ENCODE measurements around the gene MARK1.
A peak's percentile ranks its signal among the peaks of the same experiment; 100 is the strongest.

MARK1 gene

DNA sequence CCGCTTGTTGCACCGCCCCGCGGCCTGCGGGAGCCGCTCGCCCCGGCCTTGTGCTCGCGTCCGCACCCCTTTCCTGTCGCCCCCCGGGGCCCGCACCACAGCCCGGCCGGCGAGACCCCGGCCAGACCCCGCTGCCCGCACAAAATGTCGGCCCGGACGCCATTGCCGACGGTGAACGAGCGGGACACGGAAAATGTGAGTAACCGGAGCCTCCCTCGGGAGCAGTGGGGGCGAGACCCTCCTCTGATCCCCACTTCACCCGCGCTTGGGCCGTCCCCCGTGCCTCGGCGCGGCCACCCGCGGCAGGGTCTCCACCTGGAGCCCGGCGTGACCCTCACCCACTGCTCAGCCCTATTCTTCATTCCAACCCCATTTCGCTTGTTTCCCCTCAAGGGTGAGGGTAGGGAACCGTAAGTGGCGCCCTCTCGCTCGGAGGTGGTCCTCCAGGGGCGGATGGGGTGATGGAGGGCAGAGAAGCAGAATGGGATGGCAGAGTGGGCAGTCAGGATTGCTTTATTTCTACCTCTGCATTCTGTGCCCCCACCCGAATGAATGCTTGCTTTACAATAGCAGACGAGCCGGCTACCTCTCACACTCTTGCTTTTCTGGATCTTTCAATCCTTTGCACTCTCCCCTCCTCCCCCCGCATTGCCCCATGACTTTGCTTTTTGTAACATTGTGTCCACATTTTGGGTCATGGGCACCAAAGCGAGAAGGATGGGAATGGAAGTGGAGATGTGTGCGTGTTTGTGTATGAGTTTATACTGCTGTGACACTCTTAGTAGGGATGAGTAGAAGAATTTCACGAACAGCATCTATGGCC is 954 bp downstream of the MARK1 start:
- no peaks in the 10 kb centered on the region for H3K79me2 ChIP-seq (ENCODE audit: low read length)
- H3K36me3 ChIP-seq (replicated peaks; ENCODE audit: insufficient read depth, low read length) = no peaks in the 10 kb centered on the region
- DNase-seq = no peak
- no peaks in the 10 kb centered on the region for H3K9me3 ChIP-seq (replicated peaks; ENCODE audit: insufficient read depth, low read length)
- no peak overlapping the region for H3K27ac ChIP-seq (ENCODE audit: low read length)
- peaks cover 5% of the 10 kb centered on the region; the same call in 1 of the 2 replicates for H3K4me1 ChIP-seq (ENCODE audit: low read length)
- peak overlapping the region; percentile 98 for H2AFZ ChIP-seq (ENCODE audit: low read length)
- H3K4me3 ChIP-seq (ENCODE audit: low read length) = peak overlapping the region; percentile 88
- H3F3A ChIP-seq (ENCODE audit: insufficient read depth, low read length) = no peaks in the 10 kb centered on the region
- peak overlapping the region; percentile 64 for H3K9ac ChIP-seq (ENCODE audit: low read length)
- H3K27me3 ChIP-seq (replicated peaks; ENCODE audit: insufficient read depth, low read length) = 0 out of 2 replicates have a peak, but pooled peaks cover 3% of the 10 kb centered on the region
- no peaks in the 10 kb centered on the region for H3K9me2 ChIP-seq (replicated peaks; ENCODE audit: insufficient read depth, low read length)
- TF ChIP-seq EZH2 (optimal IDR thresholded peaks at IDR 0.05; ENCODE audit: low read depth, low read length) = no peak
- TF ChIP-seq EZH2phosphoT487 (IDR thresholded peaks at IDR 0.05; ENCODE audit: low read length) = no peak
- TF ChIP-seq, protein P1, sequence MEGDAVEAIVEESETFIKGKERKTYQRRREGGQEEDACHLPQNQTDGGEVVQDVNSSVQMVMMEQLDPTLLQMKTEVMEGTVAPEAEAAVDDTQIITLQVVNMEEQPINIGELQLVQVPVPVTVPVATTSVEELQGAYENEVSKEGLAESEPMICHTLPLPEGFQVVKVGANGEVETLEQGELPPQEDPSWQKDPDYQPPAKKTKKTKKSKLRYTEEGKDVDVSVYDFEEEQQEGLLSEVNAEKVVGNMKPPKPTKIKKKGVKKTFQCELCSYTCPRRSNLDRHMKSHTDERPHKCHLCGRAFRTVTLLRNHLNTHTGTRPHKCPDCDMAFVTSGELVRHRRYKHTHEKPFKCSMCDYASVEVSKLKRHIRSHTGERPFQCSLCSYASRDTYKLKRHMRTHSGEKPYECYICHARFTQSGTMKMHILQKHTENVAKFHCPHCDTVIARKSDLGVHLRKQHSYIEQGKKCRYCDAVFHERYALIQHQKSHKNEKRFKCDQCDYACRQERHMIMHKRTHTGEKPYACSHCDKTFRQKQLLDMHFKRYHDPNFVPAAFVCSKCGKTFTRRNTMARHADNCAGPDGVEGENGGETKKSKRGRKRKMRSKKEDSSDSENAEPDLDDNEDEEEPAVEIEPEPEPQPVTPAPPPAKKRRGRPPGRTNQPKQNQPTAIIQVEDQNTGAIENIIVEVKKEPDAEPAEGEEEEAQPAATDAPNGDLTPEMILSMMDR (IDR thresholded peaks at IDR 0.05; ENCODE audit: low read length) = no peak
- H4K20me1 ChIP-seq (ENCODE audit: insufficient read depth, low read length) = no peaks in the 10 kb centered on the region
- H3K4me2 ChIP-seq (ENCODE audit: low read depth, low read length) = peak overlapping the region; percentile 98

DNA sequence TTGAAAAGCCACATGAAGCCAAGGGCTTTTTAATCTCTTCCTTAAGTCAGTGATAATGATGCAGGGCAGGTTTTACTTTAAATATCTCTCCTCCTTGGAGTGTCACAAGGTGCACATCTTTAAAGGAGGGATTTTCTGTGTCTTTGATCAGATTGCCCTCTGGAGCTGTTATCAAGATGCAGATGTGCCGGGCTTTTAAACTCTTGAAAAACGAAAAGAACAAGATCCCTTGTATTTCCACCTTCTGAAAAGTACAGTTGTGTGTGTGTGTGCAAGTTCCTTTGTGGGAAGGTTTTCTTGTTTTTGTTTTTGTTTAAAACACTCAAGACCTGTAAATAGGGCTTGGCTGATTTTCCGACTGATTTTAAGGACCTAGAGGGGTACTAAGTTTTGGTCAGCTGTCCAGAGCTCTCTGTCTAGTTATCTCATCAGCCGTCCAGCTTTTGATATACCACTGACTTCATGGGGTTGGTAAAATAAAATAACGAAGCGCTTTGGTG is 1.6 kb downstream of the MARK1 start:
- peak overlapping the region; percentile 88; the same call in 1 of the 2 replicates for H3K4me3 ChIP-seq (ENCODE audit: low read length)
- H2AFZ ChIP-seq (ENCODE audit: low read length) = peak overlapping the region; percentile 98
- no peak overlapping the region for H3K27ac ChIP-seq (ENCODE audit: low read length)
- TF ChIP-seq, protein P1 (IDR thresholded peaks at IDR 0.05; ENCODE audit: low read length) = no peak
- TF ChIP-seq EZH2phosphoT487 (IDR thresholded peaks at IDR 0.05; ENCODE audit: low read length) = no peak
- no peak for TF ChIP-seq EZH2 (optimal IDR thresholded peaks at IDR 0.05; ENCODE audit: low read depth, low read length)
- no peaks in the 10 kb centered on the region for H4K20me1 ChIP-seq (ENCODE audit: insufficient read depth, low read length)
- H3K4me1 ChIP-seq (ENCODE audit: low read length) = peaks cover 5% of the 10 kb centered on the region; the same call in 1 of the 2 replicates
- H3F3A ChIP-seq (ENCODE audit: insufficient read depth, low read length) = no peaks in the 10 kb centered on the region
- H3K4me2 ChIP-seq (ENCODE audit: low read depth, low read length) = peak overlapping the region; percentile 98
- no peaks in the 10 kb centered on the region for H3K36me3 ChIP-seq (replicated peaks; ENCODE audit: insufficient read depth, low read length)
- DNase-seq = no peak
- H3K9ac ChIP-seq (ENCODE audit: low read length) = no peak overlapping the region
- H3K27me3 ChIP-seq (replicated peaks; ENCODE audit: insufficient read depth, low read length) = 0 out of 2 replicates have a peak, but pooled peaks cover 3% of the 10 kb centered on the region
- H3K9me3 ChIP-seq (replicated peaks; ENCODE audit: insufficient read depth, low read length) = no peaks in the 10 kb centered on the region
- H3K79me2 ChIP-seq (ENCODE audit: low read length) = no peaks in the 10 kb centered on the region
- H3K9me2 ChIP-seq (replicated peaks; ENCODE audit: insufficient read depth, low read length) = no peaks in the 10 kb centered on the region

DNA sequence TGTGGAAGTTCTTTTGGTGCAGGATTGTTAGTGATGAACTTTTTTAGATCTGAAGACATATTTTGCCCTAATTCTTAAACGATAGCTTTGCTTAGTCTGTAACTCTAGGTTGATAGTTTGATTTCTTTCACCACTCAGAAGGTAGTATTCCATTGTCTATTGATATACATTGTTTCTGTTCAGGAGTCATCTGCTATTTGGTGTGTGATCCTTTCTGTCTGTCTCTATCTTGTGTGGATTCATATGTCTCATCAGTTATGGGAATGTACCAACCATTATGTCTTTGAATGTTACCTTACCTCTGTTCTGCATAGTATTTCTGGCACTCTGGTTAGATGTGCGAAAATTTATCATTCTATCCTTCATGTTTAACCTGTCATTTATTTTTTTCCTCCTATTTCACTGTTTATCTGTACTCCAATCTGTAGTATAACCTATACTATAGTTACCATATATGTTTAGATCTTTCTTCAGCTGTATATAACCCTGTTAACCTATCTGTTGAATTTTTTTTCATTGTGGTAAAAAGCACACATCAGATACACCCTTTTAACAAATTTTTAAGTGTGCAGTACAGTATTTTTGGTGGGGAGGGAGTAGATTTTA is 5.7 kb downstream of the MARK1 start:
- Histone ChIP-seq H3K9me3 (replicated peaks; ENCODE audit: insufficient read depth, low read length) (no peaks in the 10 kb centered on the region), H3F3A (ENCODE audit: insufficient read depth, low read length) (no peaks in the 10 kb centered on the region), H3K9me2 (replicated peaks; ENCODE audit: insufficient read depth, low read length) (no peaks in the 10 kb centered on the region), H3K36me3 (replicated peaks; ENCODE audit: insufficient read depth, low read length) (no peaks in the 10 kb centered on the region), H4K20me1 (ENCODE audit: insufficient read depth, low read length) (no peaks in the 10 kb centered on the region), H2AFZ (ENCODE audit: low read length) (no peak overlapping the region), H3K27ac (ENCODE audit: low read length) (no peak overlapping the region), H3K27me3 (replicated peaks; ENCODE audit: insufficient read depth, low read length) (no peaks in the 10 kb centered on the region), H3K9ac (ENCODE audit: low read length) (no peak overlapping the region), H3K4me1 (ENCODE audit: low read length) (peaks cover 5% of the 10 kb centered on the region; the same call in 1 of the 2 replicates), H3K79me2 (ENCODE audit: low read length) (no peaks in the 10 kb centered on the region), H3K4me2 (ENCODE audit: low read depth, low read length) (no peak overlapping the region), H3K4me3 (ENCODE audit: low read length) (no peak overlapping the region)
- no peak for DNase-seq
- TF ChIP-seq, protein P1 (IDR thresholded peaks at IDR 0.05; ENCODE audit: low read length) = no peak
- TF ChIP-seq EZH2 (optimal IDR thresholded peaks at IDR 0.05; ENCODE audit: low read depth, low read length) (no peak), EZH2phosphoT487 (IDR thresholded peaks at IDR 0.05; ENCODE audit: low read length) (no peak)
